Testis (tissue), 3 donors: Measurements from ENCODE around the gene ATF7. TPM values are rescaled to one million over a fixed set of nuclear protein-coding genes. Genes with fewer than 3 reads are reported as not detected.

Source experiments
- DNase-seq: peaks from one replicate; pipeline ENCODE4 v3.0.0-alpha.2; 2019
- H3K27ac ChIP-seq, 2 donors: fragments of 200-600 bp; sonication (generic); one replicate each; pipeline ENCODE4 v1.5.1; 2019
- H3K27me3 ChIP-seq: fragments of 200-600 bp; sonication (generic); one replicate; pipeline ENCODE4 v1.5.1; 2019
- H3K36me3 ChIP-seq: fragments of 200-600 bp; sonication (generic); one replicate; pipeline ENCODE4 v1.5.1; 2017; ENCODE audit warnings: low read depth; ENCODE audit errors: missing control alignments
- H3K4me1 ChIP-seq: fragments of 200-600 bp; sonication (generic); one replicate; pipeline ENCODE4 v1.5.1; 2019
- H3K4me3 ChIP-seq, 2 donors: fragments of 200-600 bp; sonication (generic); one replicate each; pipeline ENCODE4 v1.5.1; 2017 to 2019
- H3K9me3 ChIP-seq: fragments of 200-600 bp; sonication (generic); one replicate; pipeline ENCODE4 v1.5.1; 2017
- POLR2A ChIP-seq: fragments of 450-650 bp; IDR thresholded peaks from one replicate; pipeline ENCODE4 v1.6.1; 2017; ENCODE audit warnings: antibody characterized with exemption, mild to moderate bottlenecking, moderate library complexity
- WGBS, 2 donors: methylation state at CpG; one replicate each; pipeline ENCODE4 v1.1.5; 2018; 5-methylcytosine and 5-hydroxymethylcytosine counted together
- intact Hi-C: fragments of 100-400 bp; cut with DNase I; formaldehyde crosslinking; loops from one replicate; pipeline ENCODE4 v1.15.1; 2023; ENCODE audit warnings: low total_unique reads
- polyA plus RNA-seq: library from polyadenylated mRNA; stranded (reverse); fragments of 350-450 nt; fragmentation: Illumina TruSeq; extraction: RNeasy Lipid Tissue Mini Kit (QIAGEN cat#74804); gene quantifications from one replicate; pipeline ENCODE4 v1.2.3, GENCODE V29; 2014; ENCODE audit warnings: low read depth, low replicate concordance; ENCODE audit not compliant: insufficient read depth
- total RNA-seq, 2 donors: library from RNA; depleted of rRNA; stranded (reverse); fragments of >200 nt; gene quantifications; one replicate each; pipeline ENCODE4 v1.2.3, GENCODE V29; 2016
- TF ChIP-seq, protein P1 (sequence below), 3 experiments: fragments of 450-650 bp in 2 of 3; fragments of 200-600 bp in 1 of 3; sonication (generic) in 1 of 3; IDR thresholded peaks; one replicate each; pipeline ENCODE4 v1.5.1; 2016 to 2019; ENCODE audit warnings: antibody characterized with exemption in 3 of 3, mild to moderate bottlenecking in 2 of 3, moderate library complexity in 1 of 3

The ATF7 gene
- total and polyA plus RNA-seq, 3 donors from 2014 or later: 31.6 to 59.8 (median 55.1) TPM

DNA sequence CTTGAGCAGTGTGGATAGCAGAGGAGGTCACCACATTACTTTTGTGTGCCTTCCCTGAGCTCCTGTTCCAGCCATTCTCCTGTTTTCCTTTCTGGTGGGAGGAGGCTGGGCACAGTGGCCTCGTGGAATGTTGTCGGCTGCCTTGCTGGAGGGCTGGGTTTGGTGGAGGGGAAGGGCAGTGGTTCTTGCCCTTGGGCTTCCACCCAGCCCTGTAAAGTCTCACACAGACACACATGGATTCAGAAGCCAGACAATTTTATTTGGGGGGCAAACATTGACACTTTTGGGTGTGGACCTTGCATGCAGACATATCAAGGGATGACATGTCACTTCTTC is 119.8 kb downstream of the ATF7 start:
- H3K27ac ChIP-seq: peak overlapping the region in 1 of 2 donors; percentile 21
- no peaks in the 10 kb centered on the region for H3K27me3 ChIP-seq
- no peak for DNase-seq
- 36 to 37% methylated on average over 2 of the region's 2 CpGs for WGBS, 2 donors
- no peaks in the 10 kb centered on the region for H3K36me3 ChIP-seq
- TF ChIP-seq, protein P1, sequence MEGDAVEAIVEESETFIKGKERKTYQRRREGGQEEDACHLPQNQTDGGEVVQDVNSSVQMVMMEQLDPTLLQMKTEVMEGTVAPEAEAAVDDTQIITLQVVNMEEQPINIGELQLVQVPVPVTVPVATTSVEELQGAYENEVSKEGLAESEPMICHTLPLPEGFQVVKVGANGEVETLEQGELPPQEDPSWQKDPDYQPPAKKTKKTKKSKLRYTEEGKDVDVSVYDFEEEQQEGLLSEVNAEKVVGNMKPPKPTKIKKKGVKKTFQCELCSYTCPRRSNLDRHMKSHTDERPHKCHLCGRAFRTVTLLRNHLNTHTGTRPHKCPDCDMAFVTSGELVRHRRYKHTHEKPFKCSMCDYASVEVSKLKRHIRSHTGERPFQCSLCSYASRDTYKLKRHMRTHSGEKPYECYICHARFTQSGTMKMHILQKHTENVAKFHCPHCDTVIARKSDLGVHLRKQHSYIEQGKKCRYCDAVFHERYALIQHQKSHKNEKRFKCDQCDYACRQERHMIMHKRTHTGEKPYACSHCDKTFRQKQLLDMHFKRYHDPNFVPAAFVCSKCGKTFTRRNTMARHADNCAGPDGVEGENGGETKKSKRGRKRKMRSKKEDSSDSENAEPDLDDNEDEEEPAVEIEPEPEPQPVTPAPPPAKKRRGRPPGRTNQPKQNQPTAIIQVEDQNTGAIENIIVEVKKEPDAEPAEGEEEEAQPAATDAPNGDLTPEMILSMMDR (IDR thresholded peaks at IDR 0.05): no peak
- no peak for TF ChIP-seq POLR2A
- H3K9me3 ChIP-seq: no peaks in the 10 kb centered on the region
- no peak overlapping the region for H3K4me3 ChIP-seq
- intact Hi-C loops: loop anchor here (10.0 kb wide), 2 partner anchors 52 to 182 kb away; partner anchors contain the start of genes AAAS and PCBP2
- H3K4me1 ChIP-seq: peaks cover 46% of the 10 kb centered on the region

DNA sequence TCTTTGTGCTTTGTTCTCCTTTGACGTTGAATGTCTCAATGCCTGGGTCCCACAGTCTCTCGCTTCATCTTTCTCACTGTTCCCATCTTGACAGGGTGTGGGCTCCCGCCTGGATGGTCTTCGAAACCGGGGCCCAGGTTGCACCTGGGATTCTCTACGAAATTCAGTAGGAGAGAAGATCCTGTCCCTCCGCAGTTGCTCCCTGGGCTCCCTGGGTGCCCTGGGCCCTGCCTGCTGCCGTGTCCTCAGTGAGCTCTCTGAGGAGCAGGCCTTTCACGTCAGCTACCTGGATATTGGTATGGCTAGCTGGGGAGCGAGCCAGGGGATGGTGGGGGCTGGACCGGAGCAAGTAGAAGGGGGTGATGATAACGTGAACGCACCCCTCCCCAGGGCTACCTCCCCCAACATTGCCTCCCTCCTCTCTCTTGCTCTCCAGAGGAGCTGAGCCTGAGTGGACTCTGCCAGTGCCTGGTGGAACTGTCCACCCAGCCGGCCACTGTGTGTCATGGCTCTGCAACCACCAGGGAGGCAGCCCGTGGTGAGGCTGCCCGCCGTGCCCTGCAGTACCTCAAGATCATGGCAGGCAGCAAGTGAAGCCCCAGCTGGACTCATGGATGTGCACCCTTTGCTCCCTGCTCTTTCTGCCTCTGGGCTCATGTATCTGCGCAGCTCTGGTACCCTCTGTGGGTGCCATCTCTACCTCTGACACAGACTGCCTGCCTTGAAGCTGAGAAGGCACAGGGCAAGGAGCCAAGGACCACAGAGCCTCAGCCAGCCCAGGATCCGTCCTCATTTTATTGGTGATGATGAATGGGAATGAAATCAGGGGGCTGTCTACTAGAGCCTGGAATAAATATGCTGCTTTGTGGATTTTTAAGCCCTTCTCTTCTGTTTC is 120.4 kb downstream of the ATF7 start:
- Histone ChIP-seq H3K4me1 (peaks cover 46% of the 10 kb centered on the region), H3K36me3 (no peaks in the 10 kb centered on the region), H3K9me3 (no peaks in the 10 kb centered on the region), H3K4me3 (no peak overlapping the region), H3K27ac (peak overlapping the region; percentile 9 to 21), H3K27me3 (no peaks in the 10 kb centered on the region)
- intact Hi-C loops: loop anchor here (10.0 kb wide), 2 partner anchors 51 to 181 kb away; partner anchors contain the start of genes AAAS and PCBP2
- no peak for DNase-seq
- TF ChIP-seq, protein P1 (IDR thresholded peaks at IDR 0.05): no peak
- no peak for TF ChIP-seq POLR2A
- WGBS, 2 donors: 60 to 71% methylated on average over 19 of the region's 19 CpGs

DNA sequence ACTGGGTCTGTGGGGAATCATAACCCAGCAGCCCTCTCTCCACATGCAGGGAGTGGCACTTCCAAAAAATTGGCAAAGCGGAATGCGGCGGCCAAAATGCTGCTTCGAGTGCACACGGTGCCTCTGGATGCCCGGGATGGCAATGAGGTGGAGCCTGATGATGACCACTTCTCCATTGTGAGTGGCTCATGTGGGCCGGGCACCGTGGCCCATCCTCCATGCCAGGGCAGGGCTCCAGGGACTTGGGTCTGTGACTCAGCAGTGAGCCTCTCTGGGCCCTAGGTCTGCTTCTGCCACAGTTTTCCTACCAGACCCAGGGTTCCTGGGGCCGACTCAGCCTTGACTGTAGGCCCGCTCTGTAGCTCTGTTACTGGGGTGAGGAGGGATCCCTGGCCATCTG is 121.1 kb downstream of the ATF7 start:
- Histone ChIP-seq H3K4me3 (no peak overlapping the region), H3K27me3 (no peaks in the 10 kb centered on the region), H3K4me1 (peaks cover 46% of the 10 kb centered on the region), H3K27ac (peak overlapping the region; percentile 2 to 9), H3K9me3 (no peaks in the 10 kb centered on the region), H3K36me3 (no peaks in the 10 kb centered on the region)
- DNase-seq: no peak
- intact Hi-C loops: loop anchor here (10.0 kb wide), 2 partner anchors 50 to 180 kb away; partner anchors contain the start of genes AAAS and PCBP2
- TF ChIP-seq, protein P1 (IDR thresholded peaks at IDR 0.05): no peak
- TF ChIP-seq POLR2A: no peak
- WGBS, 2 donors: 66 to 79% methylated on average over 9 to 10 of the region's 10 CpGs

DNA sequence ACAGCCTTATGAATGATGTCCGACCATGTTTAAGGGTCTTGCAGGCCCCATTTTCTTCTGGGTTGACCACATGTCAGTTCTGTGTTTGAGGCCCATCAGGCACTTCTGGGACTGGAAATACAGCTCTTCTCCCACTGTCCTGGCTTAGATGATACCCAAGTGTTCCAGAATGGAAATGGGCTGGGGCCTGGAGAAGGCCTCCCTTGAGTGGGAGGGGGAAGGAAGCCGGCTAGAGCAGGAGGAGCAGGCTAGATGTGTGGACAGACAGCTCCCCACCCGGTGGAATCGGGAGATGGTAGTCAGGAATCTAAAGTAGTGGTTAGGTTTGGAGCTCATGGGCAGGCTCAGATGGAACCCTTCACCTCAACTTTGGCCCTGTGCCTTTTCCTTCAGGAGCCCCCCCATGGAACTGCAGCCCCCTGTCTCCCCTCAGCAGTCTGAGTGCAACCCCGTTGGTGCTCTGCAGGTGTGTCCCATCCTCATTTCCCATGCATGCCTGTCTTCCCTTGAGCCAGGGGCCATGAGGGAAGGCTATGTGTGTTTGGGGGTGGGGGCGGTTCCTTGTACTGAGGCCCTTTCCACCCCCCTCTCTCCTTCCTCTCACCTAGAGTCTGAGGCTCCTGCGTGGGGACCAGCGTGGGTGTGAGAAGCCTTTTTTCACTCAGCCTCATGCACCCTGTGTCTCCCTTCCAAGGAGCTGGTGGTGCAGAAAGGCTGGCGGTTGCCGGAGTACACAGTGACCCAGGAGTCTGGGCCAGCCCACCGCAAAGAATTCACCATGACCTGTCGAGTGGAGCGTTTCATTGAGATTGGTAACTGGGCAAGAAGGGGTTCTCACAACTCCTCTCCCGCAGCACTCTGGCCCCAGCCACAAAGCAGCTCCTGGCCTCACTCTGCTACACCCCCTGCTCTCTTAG is 121.9 kb downstream of the ATF7 start:
- peak overlapping the region in 1 of 2 donors; percentile 2 for H3K27ac ChIP-seq
- no peaks in the 10 kb centered on the region for H3K27me3 ChIP-seq
- intact Hi-C loops: loop anchor here (10.0 kb wide), 2 partner anchors 49 to 179 kb away; partner anchors contain the start of genes AAAS and PCBP2
- no peak for TF ChIP-seq POLR2A
- TF ChIP-seq, protein P1 (IDR thresholded peaks at IDR 0.05): no peak
- no peak overlapping the region for H3K4me3 ChIP-seq
- H3K9me3 ChIP-seq: no peaks in the 10 kb centered on the region
- DNase-seq: no peak
- H3K36me3 ChIP-seq: no peaks in the 10 kb centered on the region
- WGBS, 2 donors: 54 to 73% methylated on average over 14 of the region's 14 CpGs
- H3K4me1 ChIP-seq: peaks cover 49% of the 10 kb centered on the region
